Panc1 (cell line): ENCODE results near the gene DOCK1. TPM values are rescaled to one million over a fixed set of nuclear protein-coding genes. Genes with fewer than 3 reads are reported as not detected.

Source experiments
- ATAC-seq: fragments of 200-7000 bp; cut with Tn5 transposase; 2 replicates; pipeline ENCODE4 v1.9.1; 2020; ENCODE audit warnings: mild to moderate bottlenecking, moderate library complexity
- BruUV-seq: library from RNA; stranded (reverse); fragments of 400-500 nt; replicated peaks from 2 replicates; lab custom pipeline; 2021; lab: Mats Ljungman, UMichigan
- CTCF ChIA-PET: fragments of 300-600 bp; sonication (Branson Sonifier 250); formaldehyde crosslinking; loops from one replicate; lab custom pipeline; 2022; ENCODE audit warnings: antibody characterized with exemption; lab: Charles Lee
- POLR2A ChIA-PET: fragments of 300-600 bp; sonication (Branson Sonifier 250); formaldehyde crosslinking; loops from one replicate; lab custom pipeline; 2022; ENCODE audit warnings: antibody characterized with exemption; lab: Charles Lee
- DNase-seq: peaks from one replicate; pipeline ENCODE4 v3.0.0-alpha.2; 2010; ENCODE audit warnings: low read depth, low spot score
- H3K27ac ChIP-seq: 2 replicates; pipeline ENCODE4 v1.5.1; 2011; ENCODE audit warnings: mild to moderate bottlenecking, low read length, inconsistent platforms
- H3K27me3 ChIP-seq: fragments of 200-500 bp; sonication (Bioruptor generic); 2 replicates; pipeline ENCODE4 v1.6.0; 2014; ENCODE audit warnings: low read length, inconsistent platforms; ENCODE audit not compliant: control insufficient read depth, insufficient read depth
- H3K36me3 ChIP-seq: fragments of 200-500 bp; sonication (Bioruptor generic); 2 replicates; pipeline ENCODE4 v1.5.1; 2014; ENCODE audit warnings: inconsistent platforms, mild to moderate bottlenecking, low read length, moderate library complexity; ENCODE audit not compliant: control insufficient read depth, insufficient read depth
- H3K4me1 ChIP-seq: 2 replicates; pipeline ENCODE4 v1.5.1; 2011; ENCODE audit warnings: inconsistent platforms, mild to moderate bottlenecking, low read length, moderate library complexity; ENCODE audit not compliant: control insufficient read depth, insufficient read depth
- H3K4me3 ChIP-seq, 2 experiments: 2 replicates each; pipeline ENCODE4 v1.5.1; 2011 to 2012; ENCODE audit warnings: low read depth in 2 of 2, low read length in 2 of 2, mild to moderate bottlenecking in 2 of 2, inconsistent platforms in 1 of 2, moderate library complexity in 1 of 2
- H3K9me3 ChIP-seq: fragments of 200-500 bp; sonication (Bioruptor generic); 2 replicates; pipeline ENCODE4 v1.5.1; 2014; ENCODE audit warnings: low read depth, mild to moderate bottlenecking, inconsistent platforms, low read length, moderate library complexity; ENCODE audit not compliant: control insufficient read depth, insufficient read depth
- CTCF ChIP-seq: fragments of 450-650 bp; IDR thresholded peaks from 2 replicates; pipeline ENCODE4 v1.5.1; 2017; ENCODE audit warnings: mild to moderate bottlenecking
- POLR2AphosphoS5 ChIP-seq: IDR thresholded peaks from 2 replicates; pipeline ENCODE4 v1.6.1; 2012; ENCODE audit warnings: mild to moderate bottlenecking, low read depth, low read length, moderate library complexity
- SIN3A ChIP-seq: IDR thresholded peaks from 2 replicates; pipeline ENCODE4 v1.6.1; 2012; ENCODE audit warnings: low read depth, mild to moderate bottlenecking, low read length, moderate library complexity, borderline replicate concordance; ENCODE audit not compliant: insufficient read depth
- TCF7L2 ChIP-seq: IDR thresholded peaks from 2 replicates; pipeline ENCODE4 v1.6.1; 2011; ENCODE audit warnings: mild to moderate bottlenecking, low read depth, low read length, inconsistent platforms
- in situ Hi-C: cut with HindIII; loops from 2 replicates; pipeline ENCODE4 v1.10.0; 2016; ENCODE audit warnings: low sequenced_read_pairs, low pct_unique_long_range_greater_than_20kb
- intact Hi-C: fragments of 100-400 bp; cut with micrococcal nuclease; formaldehyde crosslinking; loops from one replicate; pipeline ENCODE4 v1.10.0; 2022; ENCODE audit not compliant: unreplicated experiment
- total RNA-seq: library from RNA; stranded (reverse); gene quantifications from one replicate; pipeline ENCODE4 v1.2.1, GENCODE V29; 2021; ENCODE audit not compliant: unreplicated experiment
- TF ChIP-seq, protein P1 (sequence below), 2 experiments: IDR thresholded peaks; 2 replicates each; pipeline ENCODE4 v1.6.1; 2011 to 2012; ENCODE audit warnings: low read depth in 2 of 2, control low read depth in 1 of 2, low read length in 1 of 2, mild to moderate bottlenecking in 1 of 2, moderate library complexity in 1 of 2; ENCODE audit not compliant: insufficient read depth in 1 of 2

The DOCK1 gene
- total RNA-seq, 1 experiment from 2014 or later, result 67.6 TPM

GRCh38 chr10:127266431-127266830 lies 361.2 kb downstream of the DOCK1 start:
- H3K4me3 ChIP-seq, result no peak overlapping the region
- CTCF ChIA-PET, result no interaction called here

DNA sequence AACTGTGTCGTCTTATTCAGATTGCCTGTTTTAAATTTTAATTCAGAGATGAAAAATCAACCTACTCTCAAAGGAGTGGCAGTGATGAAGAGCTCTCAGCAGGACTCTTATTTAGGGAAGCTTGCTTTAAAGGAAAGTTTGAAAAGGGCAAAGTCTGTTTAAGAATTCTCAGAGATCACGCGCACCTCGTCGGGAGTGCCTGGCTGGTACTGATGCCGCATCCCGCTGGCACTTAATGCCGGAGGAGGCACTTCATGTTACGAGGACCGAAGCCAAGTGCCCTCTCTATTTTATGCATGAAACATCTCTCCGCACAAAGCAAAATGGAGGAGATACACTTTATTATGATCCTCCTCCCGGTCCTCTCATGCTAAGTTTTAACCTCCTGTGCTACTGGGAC lies 362.2 kb downstream of the DOCK1 start:
- H3K27ac ChIP-seq, result no peak overlapping the region
- intact Hi-C loops (no loop called here), in situ Hi-C loops (no loop called here)
- H3K36me3 ChIP-seq, result no peaks in the 10 kb centered on the region
- no peak for ATAC-seq
- H3K4me1 ChIP-seq, result no peaks in the 10 kb centered on the region
- DNase-seq, result no peak
- no TSS peak for BruUV-seq
- ChIA-PET POLR2A (no interaction called here), CTCF (no interaction called here)
- H3K9me3 ChIP-seq, result no peaks in the 10 kb centered on the region
- H3K4me3 ChIP-seq, result no peak overlapping the region
- H3K27me3 ChIP-seq, result no peaks in the 10 kb centered on the region
- TF ChIP-seq TCF7L2 (no peak), POLR2AphosphoS5 (no peak), SIN3A (no peak), CTCF (no peak)
- TF ChIP-seq, protein P1, sequence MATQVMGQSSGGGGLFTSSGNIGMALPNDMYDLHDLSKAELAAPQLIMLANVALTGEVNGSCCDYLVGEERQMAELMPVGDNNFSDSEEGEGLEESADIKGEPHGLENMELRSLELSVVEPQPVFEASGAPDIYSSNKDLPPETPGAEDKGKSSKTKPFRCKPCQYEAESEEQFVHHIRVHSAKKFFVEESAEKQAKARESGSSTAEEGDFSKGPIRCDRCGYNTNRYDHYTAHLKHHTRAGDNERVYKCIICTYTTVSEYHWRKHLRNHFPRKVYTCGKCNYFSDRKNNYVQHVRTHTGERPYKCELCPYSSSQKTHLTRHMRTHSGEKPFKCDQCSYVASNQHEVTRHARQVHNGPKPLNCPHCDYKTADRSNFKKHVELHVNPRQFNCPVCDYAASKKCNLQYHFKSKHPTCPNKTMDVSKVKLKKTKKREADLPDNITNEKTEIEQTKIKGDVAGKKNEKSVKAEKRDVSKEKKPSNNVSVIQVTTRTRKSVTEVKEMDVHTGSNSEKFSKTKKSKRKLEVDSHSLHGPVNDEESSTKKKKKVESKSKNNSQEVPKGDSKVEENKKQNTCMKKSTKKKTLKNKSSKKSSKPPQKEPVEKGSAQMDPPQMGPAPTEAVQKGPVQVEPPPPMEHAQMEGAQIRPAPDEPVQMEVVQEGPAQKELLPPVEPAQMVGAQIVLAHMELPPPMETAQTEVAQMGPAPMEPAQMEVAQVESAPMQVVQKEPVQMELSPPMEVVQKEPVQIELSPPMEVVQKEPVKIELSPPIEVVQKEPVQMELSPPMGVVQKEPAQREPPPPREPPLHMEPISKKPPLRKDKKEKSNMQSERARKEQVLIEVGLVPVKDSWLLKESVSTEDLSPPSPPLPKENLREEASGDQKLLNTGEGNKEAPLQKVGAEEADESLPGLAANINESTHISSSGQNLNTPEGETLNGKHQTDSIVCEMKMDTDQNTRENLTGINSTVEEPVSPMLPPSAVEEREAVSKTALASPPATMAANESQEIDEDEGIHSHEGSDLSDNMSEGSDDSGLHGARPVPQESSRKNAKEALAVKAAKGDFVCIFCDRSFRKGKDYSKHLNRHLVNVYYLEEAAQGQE (IDR thresholded peaks at IDR 0.05; ENCODE audit: insufficient read depth in 1 of 2, low read depth in 2 of 2, low read length in 1 of 2), result no peak

More at GRCh38 chr10:127266431-127266830, 361.2 kb downstream of the DOCK1 start:
- no peaks in the 10 kb centered on the region for H3K27me3 ChIP-seq
- POLR2A ChIA-PET, result no interaction called here
- no peak overlapping the region for H3K27ac ChIP-seq
- intact Hi-C loops (no loop called here), in situ Hi-C loops (no loop called here)
- BruUV-seq, result no TSS peak
- ATAC-seq, result no peak
- no peak for DNase-seq
- TF ChIP-seq, protein P1 (IDR thresholded peaks at IDR 0.05; ENCODE audit: insufficient read depth in 1 of 2, low read depth in 2 of 2, low read length in 1 of 2), result no peak
- TF ChIP-seq POLR2AphosphoS5 (no peak), CTCF (no peak)
- no peaks in the 10 kb centered on the region for H3K36me3 ChIP-seq
- no peaks in the 10 kb centered on the region for H3K4me1 ChIP-seq
- H3K9me3 ChIP-seq, result no peaks in the 10 kb centered on the region
